Activated CD4-positive, alpha-beta T cell treated with anti-CD3 and anti-CD28 coated beads, Interleukin-2, Interleukin-6, amounts not matched to agents 100 ng/mL and 50 ng/mL, durations not matched to agents 16 hours and 8 hours (primary cell): ENCODE measurements around the gene TIPRL.
"Not testable (repeated sequence)": the region's sequence is repeated elsewhere in the genome, so short reads cannot be mapped to it uniquely, and the experiment has no call there.

Experiments used
- DNase-seq: peaks from one replicate; pipeline ENCODE4 v3.0.0-alpha.2; 2020

Gene TIPRL

GRCh38 chr1:168159979-168160378 is 18.8 kb upstream of the TIPRL start:
- DNase-seq, result no peak

GRCh38 chr1:168161459-168161858 is 17.3 kb upstream of the TIPRL start:
- DNase-seq, result no peak

GRCh38 chr1:168163670-168164069 is 15.1 kb upstream of the TIPRL start:
- DNase-seq, result no peak

GRCh38 chr1:168164771-168165170 is 14.0 kb upstream of the TIPRL start:
- no peak for DNase-seq

GRCh38 chr1:168167806-168168205 is 11.0 kb upstream of the TIPRL start:
- no peak for DNase-seq

- no peak for DNase-seq
These were observed 7.9 kb upstream of the TIPRL start for GRCh38 chr1:168170564-168171508.

GRCh38 chr1:168172250-168172915 is 6.4 kb upstream of the TIPRL start:
- DNase-seq, result no peak

GRCh38 chr1:168178227-168178637 is 530 bp upstream of the TIPRL start:
- DNase-seq, result no peak

GRCh38 chr1:168179438-168180147 is 831 bp downstream of the TIPRL start:
- DNase-seq, result no peak

- DNase-seq, result peak; percentile 5
These were observed 1.4 kb downstream of the TIPRL start for GRCh38 chr1:168180148-168180524.

- DNase-seq, result not testable (repeated sequence)
These were observed 2.4 kb downstream of the TIPRL start for GRCh38 chr1:168181063-168181720.

GRCh38 chr1:168187177-168187576 is 8.4 kb downstream of the TIPRL start:
- DNase-seq, result no peak

GRCh38 chr1:168190403-168190802 is 11.6 kb downstream of the TIPRL start:
- no peak for DNase-seq

- DNase-seq, result no peak
These were observed 16.7 kb downstream of the TIPRL start for GRCh38 chr1:168195199-168196135.

- no peak for DNase-seq
These were observed 20.3 kb downstream of the TIPRL start for GRCh38 chr1:168199056-168199455.

- DNase-seq, result no peak
These were observed 24.3 kb downstream of the TIPRL start for GRCh38 chr1:168202941-168203654.

GRCh38 chr1:168206111-168206510 is 27.3 kb downstream of the TIPRL start:
- no peak for DNase-seq

- not testable (repeated sequence) for DNase-seq
These were observed 28.9 kb downstream of the TIPRL start for GRCh38 chr1:168207673-168208072.

GRCh38 chr1:168210312-168210711 is 31.6 kb downstream of the TIPRL start:
- no peak for DNase-seq

GRCh38 chr1:168213349-168213748 is 34.6 kb downstream of the TIPRL start:
- no peak for DNase-seq

- DNase-seq, result no peak
These were observed 37.4 kb downstream of the TIPRL start for GRCh38 chr1:168216171-168216570.
